HEK293 (cell line): Measurements from ENCODE around the gene ANTXRL.

Experiments used
- ZBTB7A ChIP-seq: fragments of 450-650 bp; formaldehyde crosslinking; IDR thresholded peaks from 2 replicates; pipeline ENCODE4 v1.5.1; 2016; ENCODE audit warnings: low read depth, missing biosample characterization, missing genetic modification characterization
- ZNF211 ChIP-seq: fragments of 450-650 bp; formaldehyde crosslinking; IDR thresholded peaks from 2 replicates; pipeline ENCODE4 v1.5.1; 2016; ENCODE audit warnings: low read depth, missing biosample characterization, missing genetic modification characterization
- TF ChIP-seq, protein P1 (sequence below): fragments of 450-650 bp; formaldehyde crosslinking; IDR thresholded peaks from 2 replicates; pipeline ENCODE4 v1.5.1; 2017; ENCODE audit warnings: missing biosample characterization, missing genetic modification characterization
- TF ChIP-seq, protein P2 (sequence below): fragments of 450-650 bp; formaldehyde crosslinking; IDR thresholded peaks from 2 replicates; pipeline ENCODE4 v1.5.1; 2016; ENCODE audit warnings: missing biosample characterization, missing genetic modification characterization

DNA sequence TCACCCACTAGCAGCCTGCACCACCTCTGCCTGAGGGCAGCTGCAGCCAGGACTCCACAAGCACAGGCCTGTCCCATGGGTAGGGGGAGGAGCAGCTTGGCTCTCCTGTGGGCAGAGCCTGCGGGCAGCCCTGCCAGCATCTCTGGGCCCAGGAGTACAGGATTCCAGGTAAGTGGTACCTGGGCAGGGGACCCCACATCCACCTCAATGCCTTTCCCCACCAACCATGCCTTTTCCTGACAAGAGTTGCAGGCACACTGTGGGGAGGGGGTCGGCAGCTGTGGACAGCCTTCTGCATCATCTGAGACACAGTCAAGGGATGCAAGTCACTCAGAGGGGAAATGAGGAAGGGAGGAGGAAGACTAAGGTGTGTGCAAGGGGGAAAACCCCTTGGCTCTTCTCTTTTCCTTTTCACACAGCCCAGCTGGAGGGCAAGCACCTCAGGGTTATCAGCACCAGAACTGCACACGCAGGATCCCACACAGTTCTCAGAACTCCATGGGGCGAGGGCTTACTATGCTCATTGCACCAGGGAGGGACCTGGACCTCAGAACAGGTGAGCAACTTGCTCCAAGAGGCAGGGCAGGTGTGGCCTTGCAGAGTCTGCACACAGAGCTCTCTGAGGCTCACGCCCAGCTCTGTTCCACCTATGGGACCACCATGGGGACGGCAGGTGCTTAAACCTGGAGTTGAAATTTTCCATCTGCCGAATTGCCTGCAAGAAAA, 16.5 kb upstream of the ANTXRL start:
- TF ChIP-seq, protein P1, sequence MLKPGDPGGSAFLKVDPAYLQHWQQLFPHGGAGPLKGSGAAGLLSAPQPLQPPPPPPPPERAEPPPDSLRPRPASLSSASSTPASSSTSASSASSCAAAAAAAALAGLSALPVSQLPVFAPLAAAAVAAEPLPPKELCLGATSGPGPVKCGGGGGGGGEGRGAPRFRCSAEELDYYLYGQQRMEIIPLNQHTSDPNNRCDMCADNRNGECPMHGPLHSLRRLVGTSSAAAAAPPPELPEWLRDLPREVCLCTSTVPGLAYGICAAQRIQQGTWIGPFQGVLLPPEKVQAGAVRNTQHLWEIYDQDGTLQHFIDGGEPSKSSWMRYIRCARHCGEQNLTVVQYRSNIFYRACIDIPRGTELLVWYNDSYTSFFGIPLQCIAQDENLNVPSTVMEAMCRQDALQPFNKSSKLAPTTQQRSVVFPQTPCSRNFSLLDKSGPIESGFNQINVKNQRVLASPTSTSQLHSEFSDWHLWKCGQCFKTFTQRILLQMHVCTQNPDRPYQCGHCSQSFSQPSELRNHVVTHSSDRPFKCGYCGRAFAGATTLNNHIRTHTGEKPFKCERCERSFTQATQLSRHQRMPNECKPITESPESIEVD, result no peak
- TF ChIP-seq, protein P2, sequence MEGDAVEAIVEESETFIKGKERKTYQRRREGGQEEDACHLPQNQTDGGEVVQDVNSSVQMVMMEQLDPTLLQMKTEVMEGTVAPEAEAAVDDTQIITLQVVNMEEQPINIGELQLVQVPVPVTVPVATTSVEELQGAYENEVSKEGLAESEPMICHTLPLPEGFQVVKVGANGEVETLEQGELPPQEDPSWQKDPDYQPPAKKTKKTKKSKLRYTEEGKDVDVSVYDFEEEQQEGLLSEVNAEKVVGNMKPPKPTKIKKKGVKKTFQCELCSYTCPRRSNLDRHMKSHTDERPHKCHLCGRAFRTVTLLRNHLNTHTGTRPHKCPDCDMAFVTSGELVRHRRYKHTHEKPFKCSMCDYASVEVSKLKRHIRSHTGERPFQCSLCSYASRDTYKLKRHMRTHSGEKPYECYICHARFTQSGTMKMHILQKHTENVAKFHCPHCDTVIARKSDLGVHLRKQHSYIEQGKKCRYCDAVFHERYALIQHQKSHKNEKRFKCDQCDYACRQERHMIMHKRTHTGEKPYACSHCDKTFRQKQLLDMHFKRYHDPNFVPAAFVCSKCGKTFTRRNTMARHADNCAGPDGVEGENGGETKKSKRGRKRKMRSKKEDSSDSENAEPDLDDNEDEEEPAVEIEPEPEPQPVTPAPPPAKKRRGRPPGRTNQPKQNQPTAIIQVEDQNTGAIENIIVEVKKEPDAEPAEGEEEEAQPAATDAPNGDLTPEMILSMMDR (tag by site-specific recombination), result no peak
- TF ChIP-seq ZNF211 (tag by site-specific recombination) (no peak), ZBTB7A (tag by site-specific recombination) (no peak)
